A673 (cell line): ENCODE results near the gene GMEB2. TPM values are rescaled to one million over a fixed set of nuclear protein-coding genes. Genes with fewer than 3 reads are reported as not detected.

ENCODE experiments used
- BruUV-seq: library from RNA; stranded (reverse); fragments of 400-500 nt; replicated peaks from 2 replicates; lab custom pipeline; 2021; lab: Mats Ljungman, UMichigan
- CTCF ChIA-PET: fragments of 300-600 bp; sonication (Branson Sonifier 250); formaldehyde crosslinking; loops from one replicate; lab custom pipeline; 2022; ENCODE audit warnings: antibody characterized with exemption; lab: Charles Lee
- POLR2A ChIA-PET: fragments of 300-600 bp; sonication (Branson Sonifier 250); formaldehyde crosslinking; loops from one replicate; lab custom pipeline; 2022; ENCODE audit warnings: antibody characterized with exemption; ENCODE audit not compliant: low non-redundant PET; lab: Charles Lee
- DNase-seq: peaks from one replicate; pipeline ENCODE4 v3.0.0-alpha.2; 2015; ENCODE audit warnings: low spot score
- H3K27ac ChIP-seq: fragments of 200-600 bp; sonication (generic); 2 replicates; pipeline ENCODE4 v1.5.1; 2016; ENCODE audit warnings: mixed run types, low read depth, mild to moderate bottlenecking, mixed read lengths, antibody characterized with exemption, low read length; ENCODE audit not compliant: poor library complexity, severe bottlenecking
- H3K27me3 ChIP-seq: fragments of 200-600 bp; sonication (generic); replicated peaks from 2 replicates; pipeline ENCODE4 v1.6.1; 2017; ENCODE audit warnings: mixed run types, low read depth, mild to moderate bottlenecking, mixed read lengths, antibody characterized with exemption, low read length; ENCODE audit not compliant: insufficient read depth, poor library complexity
- H3K36me3 ChIP-seq: fragments of 200-600 bp; sonication (generic); 2 replicates; pipeline ENCODE4 v1.6.1; 2016; ENCODE audit warnings: mixed run types, mild to moderate bottlenecking, mixed read lengths, antibody characterized with exemption, low read length; ENCODE audit not compliant: insufficient read depth, poor library complexity, severe bottlenecking
- H3K4me1 ChIP-seq: fragments of 200-600 bp; sonication (generic); 2 replicates; pipeline ENCODE4 v1.6.1; 2017; ENCODE audit warnings: mixed run types, mild to moderate bottlenecking, mixed read lengths, antibody characterized with exemption, low read length; ENCODE audit not compliant: insufficient read depth, poor library complexity, severe bottlenecking
- H3K4me3 ChIP-seq: fragments of 200-600 bp; sonication (generic); 2 replicates; pipeline ENCODE4 v1.5.1; 2016; ENCODE audit warnings: low read depth, mixed run types, mild to moderate bottlenecking, mixed read lengths, low read length; ENCODE audit not compliant: poor library complexity, severe bottlenecking
- H3K9me3 ChIP-seq: fragments of 200-600 bp; sonication (generic); 2 replicates; pipeline ENCODE4 v1.6.1; 2016; ENCODE audit warnings: mixed run types, low read depth, mild to moderate bottlenecking, mixed read lengths, antibody characterized with exemption, low read length; ENCODE audit not compliant: poor library complexity, severe bottlenecking
- EZH2 ChIP-seq: fragments of 200-600 bp; sonication (generic); IDR thresholded peaks from 2 replicates; pipeline ENCODE4 v1.6.1; 2017; ENCODE audit warnings: borderline replicate concordance, low read depth, mild to moderate bottlenecking, mixed read lengths, antibody characterized with exemption, low read length; ENCODE audit not compliant: poor library complexity, severe bottlenecking
- intact Hi-C: fragments of 100-400 bp; cut with micrococcal nuclease; formaldehyde crosslinking; loops from one replicate; pipeline ENCODE4 v1.10.0; 2022; ENCODE audit not compliant: unreplicated experiment
- total RNA-seq: library from RNA; stranded (reverse); gene quantifications from 2 replicates; pipeline ENCODE4 v1.2.3, GENCODE V29; 2021
- TF ChIP-seq, protein P1 (sequence below): fragments of 300-800, 200-600 bp; sonication (generic); conservative IDR thresholded peaks from 2 replicates; pipeline ENCODE4 v1.5.1; 2017; ENCODE audit warnings: low read depth, mild to moderate bottlenecking, antibody characterized with exemption, low read length, moderate library complexity, mixed read lengths

GMEB2 gene
- total RNA-seq, 1 experiment from 2014 or later = 12.8 TPM

- intact Hi-C loops = no loop called here
- Histone ChIP-seq H3K9me3 (no peaks in the 10 kb centered on the region), H3K27me3 (no peaks in the 10 kb centered on the region), H3K36me3 (no peaks in the 10 kb centered on the region), H3K4me3 (no peak overlapping the region), H3K4me1 (no peaks in the 10 kb centered on the region), H3K27ac (no peak overlapping the region)
- ChIA-PET POLR2A (interaction anchor here (0.5 to 0.6 kb wide), 2 partner anchors 34 to 44 kb away, joined by 3 read pairs; no protein-coding TSS in a partner anchor), CTCF (no interaction called here)
- BruUV-seq = no TSS peak
- DNase-seq = no peak
- no peak for TF ChIP-seq EZH2
- TF ChIP-seq, protein P1, sequence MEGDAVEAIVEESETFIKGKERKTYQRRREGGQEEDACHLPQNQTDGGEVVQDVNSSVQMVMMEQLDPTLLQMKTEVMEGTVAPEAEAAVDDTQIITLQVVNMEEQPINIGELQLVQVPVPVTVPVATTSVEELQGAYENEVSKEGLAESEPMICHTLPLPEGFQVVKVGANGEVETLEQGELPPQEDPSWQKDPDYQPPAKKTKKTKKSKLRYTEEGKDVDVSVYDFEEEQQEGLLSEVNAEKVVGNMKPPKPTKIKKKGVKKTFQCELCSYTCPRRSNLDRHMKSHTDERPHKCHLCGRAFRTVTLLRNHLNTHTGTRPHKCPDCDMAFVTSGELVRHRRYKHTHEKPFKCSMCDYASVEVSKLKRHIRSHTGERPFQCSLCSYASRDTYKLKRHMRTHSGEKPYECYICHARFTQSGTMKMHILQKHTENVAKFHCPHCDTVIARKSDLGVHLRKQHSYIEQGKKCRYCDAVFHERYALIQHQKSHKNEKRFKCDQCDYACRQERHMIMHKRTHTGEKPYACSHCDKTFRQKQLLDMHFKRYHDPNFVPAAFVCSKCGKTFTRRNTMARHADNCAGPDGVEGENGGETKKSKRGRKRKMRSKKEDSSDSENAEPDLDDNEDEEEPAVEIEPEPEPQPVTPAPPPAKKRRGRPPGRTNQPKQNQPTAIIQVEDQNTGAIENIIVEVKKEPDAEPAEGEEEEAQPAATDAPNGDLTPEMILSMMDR = no peak
These were observed 61.1 kb downstream of the GMEB2 start for GRCh38 chr20:63565699-63566335.

DNA sequence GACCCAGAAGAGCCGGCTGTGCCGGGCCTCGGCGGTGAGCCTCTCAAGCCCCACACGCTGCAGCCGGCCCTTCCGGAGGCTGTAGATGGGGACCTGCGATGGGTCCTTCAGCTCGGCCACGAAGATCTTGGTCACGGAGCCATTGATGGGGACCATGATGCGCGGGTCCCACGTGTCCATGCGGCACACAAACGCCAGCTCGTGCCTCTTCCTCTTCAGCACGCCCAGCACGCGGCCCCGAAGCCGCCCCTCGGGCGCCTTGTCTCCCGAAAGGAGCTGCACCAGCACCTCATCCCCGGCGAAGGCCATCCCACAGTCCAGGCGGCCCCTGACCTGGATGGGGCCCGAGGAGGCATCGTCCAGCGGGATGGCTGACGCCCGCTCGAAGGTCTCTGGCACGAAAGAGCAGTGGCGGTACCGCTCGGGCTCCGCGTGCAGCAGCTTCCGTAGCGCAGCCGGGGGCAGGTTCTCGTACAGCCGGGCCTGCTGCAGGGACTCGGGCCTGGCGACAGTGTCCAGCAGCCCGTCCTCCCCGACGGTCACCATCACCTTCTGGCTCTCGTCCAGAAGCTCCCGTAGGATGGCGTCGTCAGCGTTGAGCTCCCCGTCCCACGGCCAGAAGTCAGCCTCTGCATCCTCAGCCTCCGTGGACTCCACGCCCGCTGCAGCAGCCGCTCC is 61.7 kb downstream of the GMEB2 start:
- no peak for DNase-seq
- Histone ChIP-seq H3K4me3 (no peak overlapping the region), H3K4me1 (no peaks in the 10 kb centered on the region), H3K9me3 (no peaks in the 10 kb centered on the region), H3K27ac (no peak overlapping the region), H3K36me3 (no peaks in the 10 kb centered on the region), H3K27me3 (no peaks in the 10 kb centered on the region)
- intact Hi-C loops = no loop called here
- CTCF ChIA-PET = no interaction called here
- TF ChIP-seq, protein P1 = no peak
- no peak for TF ChIP-seq EZH2
- POLR2A ChIA-PET = interaction anchor here (0.5 kb wide), 1 partner anchor 34 kb away, joined by 3 read pairs; no protein-coding TSS in a partner anchor
- BruUV-seq = no TSS peak

DNA sequence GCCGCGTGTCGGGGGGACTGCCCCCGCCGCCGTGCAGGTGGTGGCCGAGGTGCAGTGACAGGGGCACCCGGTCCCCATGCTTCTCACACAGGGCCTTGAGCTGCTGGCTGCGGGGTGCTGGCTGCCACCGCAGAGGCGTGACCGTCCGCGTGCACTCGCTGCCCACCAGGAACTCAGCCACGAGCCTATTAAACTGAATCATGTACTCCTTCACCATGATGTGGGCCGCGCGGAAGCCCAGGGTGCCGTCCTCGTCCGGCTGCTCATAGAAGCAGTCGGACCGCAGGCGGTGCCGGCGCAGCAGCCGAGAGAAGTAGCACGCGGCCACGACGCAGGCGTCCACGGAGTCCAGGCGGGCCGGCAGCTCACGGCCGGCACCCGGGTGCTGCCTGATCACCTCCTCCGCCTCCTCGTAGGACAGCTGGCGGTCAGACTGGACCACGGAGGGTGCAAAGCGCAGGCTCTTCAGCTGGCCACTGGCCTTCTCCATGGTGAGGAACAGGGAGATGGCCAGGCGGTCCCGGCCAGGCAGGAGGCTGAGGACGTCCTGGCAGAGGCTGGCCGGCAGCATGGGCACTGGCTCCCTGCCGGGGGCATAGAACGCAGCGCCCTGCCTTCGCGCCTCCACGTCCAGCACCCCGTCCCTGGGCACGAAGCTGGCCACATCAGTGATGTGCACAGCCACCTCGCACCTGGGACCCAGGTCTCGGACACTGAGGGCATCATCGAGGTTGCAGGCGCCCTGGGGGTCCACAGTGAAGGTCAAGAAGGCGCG is 62.7 kb downstream of the GMEB2 start:
- CTCF ChIA-PET = no interaction called here
- no peak for DNase-seq
- no TSS peak for BruUV-seq
- H3K4me3 ChIP-seq = no peak overlapping the region
- no peaks in the 10 kb centered on the region for H3K4me1 ChIP-seq
- H3K27me3 ChIP-seq = no peaks in the 10 kb centered on the region
- intact Hi-C loops = no loop called here
- POLR2A ChIA-PET = no interaction called here
- TF ChIP-seq EZH2 = no peak
- TF ChIP-seq, protein P1 = no peak
- no peaks in the 10 kb centered on the region for H3K9me3 ChIP-seq
- H3K27ac ChIP-seq = no peak overlapping the region
- H3K36me3 ChIP-seq = no peaks in the 10 kb centered on the region
